Smooth muscle cell (in vitro differentiated cells): ENCODE measurements around the gene SCAMP5. TPM values are rescaled to one million over a fixed set of nuclear protein-coding genes. Genes with fewer than 3 reads are reported as not detected.

Experiments used
- DNase-seq: peaks from one replicate; lab custom pipeline; 2025; ENCODE audit not compliant: unreplicated experiment; lab: John Stamatoyannopoulos, UW
- H2AFZ ChIP-seq: fragments of 200-600 bp; sonication (generic); 2 replicates; pipeline ENCODE4 v1.6.0; 2016; ENCODE audit warnings: antibody characterized with exemption, low read depth, mild to moderate bottlenecking
- H3F3A ChIP-seq: fragments of 200-600 bp; sonication (generic); 2 replicates; pipeline ENCODE4 v1.6.0; 2017; ENCODE audit warnings: antibody characterized with exemption, low read depth
- H3K27ac ChIP-seq: fragments of 200-600 bp; sonication (generic); 2 replicates; pipeline ENCODE4 v1.5.1; 2016; ENCODE audit warnings: low read depth, mild to moderate bottlenecking
- H3K27me3 ChIP-seq: fragments of 200-600 bp; sonication (generic); 2 replicates; pipeline ENCODE4 v1.6.1; 2016; ENCODE audit warnings: low read depth, mild to moderate bottlenecking
- H3K36me3 ChIP-seq: fragments of 200-600 bp; sonication (generic); 2 replicates; pipeline ENCODE4 v1.5.1; 2016; ENCODE audit warnings: low read depth
- H3K4me1 ChIP-seq: fragments of 200-600 bp; sonication (generic); 2 replicates; pipeline ENCODE4 v1.5.1; 2016; ENCODE audit warnings: low read depth
- H3K4me2 ChIP-seq: fragments of 200-600 bp; sonication (generic); 2 replicates; pipeline ENCODE4 v1.6.0; 2016; ENCODE audit warnings: mild to moderate bottlenecking
- H3K4me3 ChIP-seq: fragments of 200-600 bp; sonication (generic); 2 replicates; pipeline ENCODE4 v1.5.1; 2016; ENCODE audit warnings: mild to moderate bottlenecking
- H3K79me2 ChIP-seq: fragments of 200-600 bp; sonication (generic); 2 replicates; pipeline ENCODE4 v1.6.0; 2016; ENCODE audit warnings: low read depth, mild to moderate bottlenecking
- H3K9ac ChIP-seq: fragments of 200-600 bp; sonication (generic); 2 replicates; pipeline ENCODE4 v1.6.0; 2016; ENCODE audit warnings: low read depth
- H3K9me3 ChIP-seq: fragments of 200-600 bp; sonication (generic); replicated peaks from 2 replicates; pipeline ENCODE4 v1.5.1; 2016; ENCODE audit warnings: low read depth
- H4K20me1 ChIP-seq: fragments of 200-600 bp; sonication (generic); 2 replicates; pipeline ENCODE4 v1.6.0; 2016; ENCODE audit warnings: low read depth
- CTCF ChIP-seq: fragments of 200-600 bp; sonication (generic); IDR thresholded peaks from 2 replicates; pipeline ENCODE4 v1.5.1; 2017; ENCODE audit warnings: borderline replicate concordance, mild to moderate bottlenecking, antibody characterized with exemption; ENCODE audit not compliant: insufficient read depth, poor library complexity, severe bottlenecking
- WGBS: methylation state at CpG from one replicate; pipeline ENCODE4 v1.1.7; 2016; ENCODE audit warnings: low lambda C conversion rate; 5-methylcytosine and 5-hydroxymethylcytosine counted together
- polyA plus RNA-seq: library from polyadenylated mRNA; unstranded; fragments of >200 nt; fragmentation: Nextera tagmentation; extraction: Ambion mirVana; gene quantifications from 2 replicates; pipeline ENCODE4 v1.2.1, GENCODE V29; 2016
- total RNA-seq: library from RNA; depleted of rRNA; stranded (reverse); fragments of >200 nt; gene quantifications from 2 replicates; pipeline ENCODE4 v1.2.3, GENCODE V29; 2014

The SCAMP5 gene
- total and polyA plus RNA-seq, 2 experiments from 2014 or later: 6.6 to 18.1 TPM

- no peak overlapping the region for H3K4me3 ChIP-seq
- H3K9ac ChIP-seq: no peak overlapping the region
- no peak overlapping the region for H3K27ac ChIP-seq
- H3K4me1 ChIP-seq: no peaks in the 10 kb centered on the region
- peaks cover 15% of the 10 kb centered on the region for H3K27me3 ChIP-seq
- 61% methylated on average over 4 of the region's 4 CpGs for WGBS
- H3K9me3 ChIP-seq: no peaks in the 10 kb centered on the region
- TF ChIP-seq CTCF: no peak
- H3F3A ChIP-seq: no peaks in the 10 kb centered on the region
- no peak overlapping the region for H2AFZ ChIP-seq
- no peaks in the 10 kb centered on the region for H4K20me1 ChIP-seq
- no peak overlapping the region for H3K4me2 ChIP-seq
- no peaks in the 10 kb centered on the region for H3K36me3 ChIP-seq
- DNase-seq: no peak
- no peaks in the 10 kb centered on the region for H3K79me2 ChIP-seq
Observed at GRCh38 chr15:74983725-74984231, 11.6 kb upstream of the SCAMP5 start.

GRCh38 chr15:74988007-74988800, 7.2 kb upstream of the SCAMP5 start:
- no peaks in the 10 kb centered on the region for H3K9me3 ChIP-seq
- 39% methylated on average over 4 of the region's 4 CpGs for WGBS
- H3K4me3 ChIP-seq: no peak overlapping the region
- H3K36me3 ChIP-seq: no peaks in the 10 kb centered on the region
- H3K4me1 ChIP-seq: no peaks in the 10 kb centered on the region
- H2AFZ ChIP-seq: no peak overlapping the region
- H4K20me1 ChIP-seq: no peaks in the 10 kb centered on the region
- no peak overlapping the region for H3K9ac ChIP-seq
- no peak overlapping the region for H3K27ac ChIP-seq
- DNase-seq: no peak
- no peaks in the 10 kb centered on the region for H3F3A ChIP-seq
- no peaks in the 10 kb centered on the region for H3K79me2 ChIP-seq
- H3K27me3 ChIP-seq: peaks cover 28% of the 10 kb centered on the region
- TF ChIP-seq CTCF: peak; percentile 29
- H3K4me2 ChIP-seq: no peak overlapping the region

GRCh38 chr15:74989527-74989926, 5.8 kb upstream of the SCAMP5 start:
- H3K27ac ChIP-seq: no peak overlapping the region
- no peaks in the 10 kb centered on the region for H3K36me3 ChIP-seq
- no peaks in the 10 kb centered on the region for H3K9me3 ChIP-seq
- DNase-seq: no peak
- no peaks in the 10 kb centered on the region for H3K79me2 ChIP-seq
- H3F3A ChIP-seq: no peaks in the 10 kb centered on the region
- H2AFZ ChIP-seq: no peak overlapping the region
- no peaks in the 10 kb centered on the region for H3K4me1 ChIP-seq
- H3K9ac ChIP-seq: no peak overlapping the region
- peaks cover 28% of the 10 kb centered on the region for H3K27me3 ChIP-seq
- no peak for TF ChIP-seq CTCF
- no peaks in the 10 kb centered on the region for H4K20me1 ChIP-seq
- H3K4me2 ChIP-seq: no peak overlapping the region
- H3K4me3 ChIP-seq: no peak overlapping the region

GRCh38 chr15:74992619-74993018, 2.7 kb upstream of the SCAMP5 start:
- DNase-seq: no peak
- H3K4me1 ChIP-seq: no peaks in the 10 kb centered on the region
- WGBS: 42% methylated on average over 1 of the region's 1 CpG
- no peak for TF ChIP-seq CTCF
- no peak overlapping the region for H3K9ac ChIP-seq
- no peak overlapping the region for H3K27ac ChIP-seq
- no peak overlapping the region for H3K4me2 ChIP-seq
- no peaks in the 10 kb centered on the region for H3K36me3 ChIP-seq
- no peaks in the 10 kb centered on the region for H3K79me2 ChIP-seq
- H3K27me3 ChIP-seq: peaks cover 30% of the 10 kb centered on the region
- no peak overlapping the region for H3K4me3 ChIP-seq
- H2AFZ ChIP-seq: no peak overlapping the region
- H3K9me3 ChIP-seq: no peaks in the 10 kb centered on the region
- H3F3A ChIP-seq: no peaks in the 10 kb centered on the region
- H4K20me1 ChIP-seq: no peaks in the 10 kb centered on the region
